Tibial nerve (tissue), 4 donors: ENCODE data around the gene CD300E. TPM values are rescaled to one million over a fixed set of nuclear protein-coding genes. Genes with fewer than 3 reads are reported as not detected.
A peak's percentile ranks its signal among the peaks of the same experiment; 100 is the strongest.

ENCODE experiments used
- DNase-seq, 2 donors: peaks; one replicate each; pipeline ENCODE4 v3.0.0-alpha.2; 2019; ENCODE audit warnings: low spot score in 2 of 2
- H3K27ac ChIP-seq, 4 donors: fragments of 200-600 bp; sonication (generic) in 3 of 4; one replicate each; pipeline ENCODE4 v1.5.1; 2017 to 2019; ENCODE audit warnings: mild to moderate bottlenecking in 1 of 4
- H3K27me3 ChIP-seq, 2 donors: fragments of 200-600 bp; sonication (generic) in 1 of 2; one replicate each; pipeline versions ENCODE4 v1.5.1 to v1.6.0; 2017 to 2019
- H3K36me3 ChIP-seq, 3 donors: fragments of 200-600 bp; sonication (generic); one replicate each; pipeline ENCODE4 v1.5.1; 2018 to 2019
- H3K4me1 ChIP-seq, 4 donors: fragments of 200-600 bp; sonication (generic) in 3 of 4; one replicate each; pipeline ENCODE4 v1.5.1; 2017 to 2019
- H3K4me3 ChIP-seq, 4 donors: fragments of 200-600 bp; sonication (generic) in 3 of 4; one replicate each; pipeline ENCODE4 v1.5.1; 2017 to 2019; ENCODE audit warnings: mild to moderate bottlenecking in 1 of 4, moderate library complexity in 1 of 4
- H3K9me3 ChIP-seq, 4 donors: fragments of 200-600 bp; sonication (generic) in 3 of 4; one replicate each; pipeline ENCODE4 v1.5.1; 2017 to 2019
- EP300 ChIP-seq, 2 donors: sonication (generic); formaldehyde crosslinking; IDR thresholded peaks; one replicate each; pipeline ENCODE4 v1.6.1; 2017; ENCODE audit warnings: antibody characterized with exemption in 2 of 2, mild to moderate bottlenecking in 1 of 2
- POLR2A ChIP-seq, 2 donors: fragments of 450-650 bp; IDR thresholded peaks; one replicate each; pipeline ENCODE4 v1.6.1; 2017; ENCODE audit warnings: antibody characterized with exemption in 2 of 2, mild to moderate bottlenecking in 2 of 2, moderate library complexity in 2 of 2
- WGBS, 2 donors: methylation state at CpG; one replicate each; pipeline ENCODE4 v1.1.5; 2018; 5-methylcytosine and 5-hydroxymethylcytosine counted together
- total RNA-seq, 4 donors: library from RNA; depleted of rRNA; stranded (reverse); fragments of >200 nt; gene quantifications; one replicate each; pipeline ENCODE4 v1.1.0, GENCODE V29; 2016
- TF ChIP-seq, protein P1 (sequence below), 5 experiments: fragments of 200-600 bp in 3 of 5; fragments of 450-650 bp in 2 of 5; sonication (generic) in 3 of 5; IDR thresholded peaks; one replicate each; pipeline ENCODE4 v1.5.1; 2016 to 2019; ENCODE audit warnings: antibody characterized with exemption in 5 of 5, mild to moderate bottlenecking in 3 of 5, moderate library complexity in 2 of 5

Gene CD300E
- total RNA-seq, 4 donors from 2014 or later, result under 0.01 to 1.8 (median 0.51) TPM

GRCh38 chr17:74607221-74607620 is 16.3 kb downstream of the CD300E start:
- peaks cover 0 to 5% of the 10 kb centered on the region in 2 donors for H3K27me3 ChIP-seq
- WGBS, 2 donors, result 48 to 61% methylated on average over 1 of the region's 1 CpG
- no peak for DNase-seq
- peaks cover 0 to 11% (median 0%) of the 10 kb centered on the region in 4 donors for H3K4me1 ChIP-seq
- H3K36me3 ChIP-seq, result no peaks in the 10 kb centered on the region
- peaks cover 0 to 8% (median 0%) of the 10 kb centered on the region in 4 donors for H3K9me3 ChIP-seq
- no peak overlapping the region for H3K27ac ChIP-seq
- TF ChIP-seq POLR2A (IDR thresholded peaks at IDR 0.05), result no peak
- TF ChIP-seq EP300 (IDR thresholded peaks at IDR 0.05), result no peak
- TF ChIP-seq, protein P1, sequence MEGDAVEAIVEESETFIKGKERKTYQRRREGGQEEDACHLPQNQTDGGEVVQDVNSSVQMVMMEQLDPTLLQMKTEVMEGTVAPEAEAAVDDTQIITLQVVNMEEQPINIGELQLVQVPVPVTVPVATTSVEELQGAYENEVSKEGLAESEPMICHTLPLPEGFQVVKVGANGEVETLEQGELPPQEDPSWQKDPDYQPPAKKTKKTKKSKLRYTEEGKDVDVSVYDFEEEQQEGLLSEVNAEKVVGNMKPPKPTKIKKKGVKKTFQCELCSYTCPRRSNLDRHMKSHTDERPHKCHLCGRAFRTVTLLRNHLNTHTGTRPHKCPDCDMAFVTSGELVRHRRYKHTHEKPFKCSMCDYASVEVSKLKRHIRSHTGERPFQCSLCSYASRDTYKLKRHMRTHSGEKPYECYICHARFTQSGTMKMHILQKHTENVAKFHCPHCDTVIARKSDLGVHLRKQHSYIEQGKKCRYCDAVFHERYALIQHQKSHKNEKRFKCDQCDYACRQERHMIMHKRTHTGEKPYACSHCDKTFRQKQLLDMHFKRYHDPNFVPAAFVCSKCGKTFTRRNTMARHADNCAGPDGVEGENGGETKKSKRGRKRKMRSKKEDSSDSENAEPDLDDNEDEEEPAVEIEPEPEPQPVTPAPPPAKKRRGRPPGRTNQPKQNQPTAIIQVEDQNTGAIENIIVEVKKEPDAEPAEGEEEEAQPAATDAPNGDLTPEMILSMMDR (IDR thresholded peaks at IDR 0.05), result no peak
- H3K4me3 ChIP-seq, result no peak overlapping the region

DNA sequence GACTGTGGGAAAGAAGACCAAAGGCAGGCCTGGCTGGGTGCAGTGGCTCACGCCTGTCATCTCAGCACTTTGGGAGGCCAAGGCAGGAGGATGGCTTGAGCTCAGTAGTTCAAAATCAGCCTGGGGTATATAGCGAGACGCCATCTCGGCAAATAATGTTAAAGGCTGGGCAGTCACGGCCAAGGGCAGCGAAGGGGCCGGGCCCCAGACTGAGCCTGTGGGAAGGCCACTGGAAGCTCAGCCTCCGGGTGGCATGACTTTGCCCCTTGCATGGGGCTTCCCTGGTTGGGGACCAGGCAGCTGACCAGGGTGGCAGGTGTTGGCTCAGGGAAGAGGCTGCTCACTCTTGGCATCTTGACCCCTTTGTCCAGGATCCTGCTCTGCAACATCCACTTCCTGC is 17.5 kb downstream of the CD300E start:
- H3K9me3 ChIP-seq, result peaks cover 0 to 8% (median 0%) of the 10 kb centered on the region in 4 donors
- TF ChIP-seq POLR2A (IDR thresholded peaks at IDR 0.05) (no peak), EP300 (IDR thresholded peaks at IDR 0.05) (no peak)
- TF ChIP-seq, protein P1 (IDR thresholded peaks at IDR 0.05), result no peak
- no peak for DNase-seq

GRCh38 chr17:74605361-74605760 is 18.2 kb downstream of the CD300E start:
- WGBS, 2 donors, result 51 to 59% methylated on average over 10 of the region's 10 CpGs
- TF ChIP-seq POLR2A (IDR thresholded peaks at IDR 0.05), result no peak
- no peak for TF ChIP-seq EP300 (IDR thresholded peaks at IDR 0.05)
- TF ChIP-seq, protein P1 (IDR thresholded peaks at IDR 0.05), result no peak
- Histone ChIP-seq H3K4me3 (no peak overlapping the region), H3K4me1 (peaks cover 0 to 11% (median 0%) of the 10 kb centered on the region in 4 donors), H3K36me3 (no peaks in the 10 kb centered on the region), H3K27me3 (peaks cover 0 to 5% of the 10 kb centered on the region in 2 donors), H3K27ac (no peak overlapping the region), H3K9me3 (peaks cover 0 to 8% (median 0%) of the 10 kb centered on the region in 4 donors)
- DNase-seq, result peak in 1 of 2 donors; percentile 35

More for the DNA sequence above, 17.5 kb downstream of the CD300E start:
- H3K4me3 ChIP-seq, result no peak overlapping the region
- peaks cover 0 to 11% (median 0%) of the 10 kb centered on the region in 4 donors for H3K4me1 ChIP-seq
- H3K36me3 ChIP-seq, result no peaks in the 10 kb centered on the region
- 80 to 89% methylated on average over 8 of the region's 8 CpGs for WGBS, 2 donors
- H3K27me3 ChIP-seq, result peaks cover 0 to 5% of the 10 kb centered on the region in 2 donors
- H3K27ac ChIP-seq, result no peak overlapping the region

- peaks cover 0 to 5% of the 10 kb centered on the region in 2 donors for H3K27me3 ChIP-seq
- DNase-seq, result no peak
- 42 to 52% methylated on average over 10 of the region's 10 CpGs for WGBS, 2 donors
- H3K4me1 ChIP-seq, result peaks cover 0 to 11% (median 0%) of the 10 kb centered on the region in 4 donors
- no peaks in the 10 kb centered on the region for H3K36me3 ChIP-seq
- peaks cover 0 to 8% (median 0%) of the 10 kb centered on the region in 4 donors for H3K9me3 ChIP-seq
- H3K27ac ChIP-seq, result no peak overlapping the region
- TF ChIP-seq POLR2A (IDR thresholded peaks at IDR 0.05) (no peak), EP300 (IDR thresholded peaks at IDR 0.05) (no peak)
- TF ChIP-seq, protein P1 (IDR thresholded peaks at IDR 0.05), result no peak
- no peak overlapping the region for H3K4me3 ChIP-seq
Measured at GRCh38 chr17:74604761-74605160, 18.8 kb downstream of the CD300E start.

DNA sequence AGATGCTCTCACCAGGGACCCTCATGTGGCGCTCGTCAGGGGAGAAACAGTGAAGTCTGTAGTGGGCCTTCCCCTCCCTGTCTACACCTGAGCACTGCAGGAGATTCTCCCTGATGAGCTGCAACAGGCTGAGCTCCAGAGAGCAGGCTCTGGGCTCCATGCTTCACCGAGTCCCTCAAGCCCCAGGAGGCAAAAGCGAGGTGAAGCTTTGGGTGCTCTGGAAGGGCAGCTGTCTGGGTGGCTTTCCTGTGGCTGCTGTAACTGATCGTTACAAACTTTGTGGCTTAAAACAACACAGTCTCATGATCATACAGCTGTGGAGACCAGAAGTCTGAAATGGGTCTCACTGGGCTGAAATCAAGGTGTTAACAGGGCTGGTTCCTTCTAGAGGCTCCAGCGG is 19.3 kb downstream of the CD300E start:
- Histone ChIP-seq H3K36me3 (no peaks in the 10 kb centered on the region), H3K27me3 (peaks cover 0 to 8% of the 10 kb centered on the region in 2 donors), H3K27ac (no peak overlapping the region), H3K4me1 (peaks cover 0 to 11% (median 0%) of the 10 kb centered on the region in 4 donors), H3K9me3 (peaks cover 0 to 8% (median 0%) of the 10 kb centered on the region in 4 donors), H3K4me3 (no peak overlapping the region)
- WGBS, 2 donors, result 78 to 82% methylated on average over 6 of the region's 6 CpGs
- no peak for DNase-seq
- TF ChIP-seq POLR2A (IDR thresholded peaks at IDR 0.05) (no peak), EP300 (IDR thresholded peaks at IDR 0.05) (no peak)
- TF ChIP-seq, protein P1 (IDR thresholded peaks at IDR 0.05), result no peak
